Measurements from ENCODE around the gene ROR1.
"Not testable (repeated sequence)": the region's sequence is repeated elsewhere in the genome, so short reads cannot be mapped to it uniquely, and the experiment has no call there.

DNA sequence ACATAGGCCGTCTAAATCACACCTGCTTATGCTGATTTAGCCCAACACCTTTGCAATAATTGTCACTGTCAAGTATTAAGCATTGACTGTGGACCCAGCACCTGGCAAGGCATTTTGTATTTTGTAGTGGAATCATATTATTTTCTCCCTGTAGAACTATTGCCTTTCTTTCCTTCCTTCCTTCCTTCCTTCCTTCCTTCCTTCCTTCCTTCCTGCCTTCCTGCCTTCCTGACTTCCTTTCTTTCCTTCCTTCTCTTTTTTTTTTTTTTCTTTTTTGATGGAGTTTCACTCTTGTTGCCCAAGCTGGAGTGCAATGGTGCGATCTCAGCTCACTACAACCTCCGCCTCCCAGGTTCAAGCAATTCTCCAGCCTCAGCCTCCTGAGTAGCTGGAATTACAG is 13.5 kb downstream of the ROR1 start:
- TF ChIP-seq POLR2A (IDR thresholded peaks at IDR 0.05; ENCODE audit: low read depth, low read length); CEBPB (IDR thresholded peaks at IDR 0.05; ENCODE audit: borderline replicate concordance in 1 of 2, low read depth in 2 of 2, low read length in 2 of 2); NFYA (IDR thresholded peaks at IDR 0.05; ENCODE audit: borderline replicate concordance, low read depth, low read length); POLR2AphosphoS5 (IDR thresholded peaks at IDR 0.05; ENCODE audit: low read length); RFX5 (IDR thresholded peaks at IDR 0.05; ENCODE audit: low read depth, low read length); SP1 (IDR thresholded peaks at IDR 0.05; ENCODE audit: low read depth, low read length); YY1 (IDR thresholded peaks at IDR 0.05; ENCODE audit: low read depth, low read length): not testable (repeated sequence)
- TF ChIP-seq, protein P1, sequence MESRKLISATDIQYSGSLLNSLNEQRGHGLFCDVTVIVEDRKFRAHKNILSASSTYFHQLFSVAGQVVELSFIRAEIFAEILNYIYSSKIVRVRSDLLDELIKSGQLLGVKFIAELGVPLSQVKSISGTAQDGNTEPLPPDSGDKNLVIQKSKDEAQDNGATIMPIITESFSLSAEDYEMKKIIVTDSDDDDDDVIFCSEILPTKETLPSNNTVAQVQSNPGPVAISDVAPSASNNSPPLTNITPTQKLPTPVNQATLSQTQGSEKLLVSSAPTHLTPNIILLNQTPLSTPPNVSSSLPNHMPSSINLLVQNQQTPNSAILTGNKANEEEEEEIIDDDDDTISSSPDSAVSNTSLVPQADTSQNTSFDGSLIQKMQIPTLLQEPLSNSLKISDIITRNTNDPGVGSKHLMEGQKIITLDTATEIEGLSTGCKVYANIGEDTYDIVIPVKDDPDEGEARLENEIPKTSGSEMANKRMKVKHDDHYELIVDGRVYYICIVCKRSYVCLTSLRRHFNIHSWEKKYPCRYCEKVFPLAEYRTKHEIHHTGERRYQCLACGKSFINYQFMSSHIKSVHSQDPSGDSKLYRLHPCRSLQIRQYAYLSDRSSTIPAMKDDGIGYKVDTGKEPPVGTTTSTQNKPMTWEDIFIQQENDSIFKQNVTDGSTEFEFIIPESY (IDR thresholded peaks at IDR 0.05), result not testable (repeated sequence)
- TF ChIP-seq, protein P2, sequence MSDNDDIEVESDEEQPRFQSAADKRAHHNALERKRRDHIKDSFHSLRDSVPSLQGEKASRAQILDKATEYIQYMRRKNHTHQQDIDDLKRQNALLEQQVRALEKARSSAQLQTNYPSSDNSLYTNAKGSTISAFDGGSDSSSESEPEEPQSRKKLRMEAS (IDR thresholded peaks at IDR 0.05; ENCODE audit: low read depth, low read length), result not testable (repeated sequence)
- TF ChIP-seq, protein P3, sequence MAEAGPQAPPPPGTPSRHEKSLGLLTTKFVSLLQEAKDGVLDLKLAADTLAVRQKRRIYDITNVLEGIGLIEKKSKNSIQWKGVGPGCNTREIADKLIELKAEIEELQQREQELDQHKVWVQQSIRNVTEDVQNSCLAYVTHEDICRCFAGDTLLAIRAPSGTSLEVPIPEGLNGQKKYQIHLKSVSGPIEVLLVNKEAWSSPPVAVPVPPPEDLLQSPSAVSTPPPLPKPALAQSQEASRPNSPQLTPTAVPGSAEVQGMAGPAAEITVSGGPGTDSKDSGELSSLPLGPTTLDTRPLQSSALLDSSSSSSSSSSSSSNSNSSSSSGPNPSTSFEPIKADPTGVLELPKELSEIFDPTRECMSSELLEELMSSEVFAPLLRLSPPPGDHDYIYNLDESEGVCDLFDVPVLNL (IDR thresholded peaks at IDR 0.05; ENCODE audit: low read depth, low read length), result not testable (repeated sequence)
- TF ChIP-seq, protein P4, sequence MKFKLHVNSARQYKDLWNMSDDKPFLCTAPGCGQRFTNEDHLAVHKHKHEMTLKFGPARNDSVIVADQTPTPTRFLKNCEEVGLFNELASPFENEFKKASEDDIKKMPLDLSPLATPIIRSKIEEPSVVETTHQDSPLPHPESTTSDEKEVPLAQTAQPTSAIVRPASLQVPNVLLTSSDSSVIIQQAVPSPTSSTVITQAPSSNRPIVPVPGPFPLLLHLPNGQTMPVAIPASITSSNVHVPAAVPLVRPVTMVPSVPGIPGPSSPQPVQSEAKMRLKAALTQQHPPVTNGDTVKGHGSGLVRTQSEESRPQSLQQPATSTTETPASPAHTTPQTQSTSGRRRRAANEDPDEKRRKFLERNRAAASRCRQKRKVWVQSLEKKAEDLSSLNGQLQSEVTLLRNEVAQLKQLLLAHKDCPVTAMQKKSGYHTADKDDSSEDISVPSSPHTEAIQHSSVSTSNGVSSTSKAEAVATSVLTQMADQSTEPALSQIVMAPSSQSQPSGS (IDR thresholded peaks at IDR 0.05; ENCODE audit: low read length), result not testable (repeated sequence)
- TF ChIP-seq, protein P5, sequence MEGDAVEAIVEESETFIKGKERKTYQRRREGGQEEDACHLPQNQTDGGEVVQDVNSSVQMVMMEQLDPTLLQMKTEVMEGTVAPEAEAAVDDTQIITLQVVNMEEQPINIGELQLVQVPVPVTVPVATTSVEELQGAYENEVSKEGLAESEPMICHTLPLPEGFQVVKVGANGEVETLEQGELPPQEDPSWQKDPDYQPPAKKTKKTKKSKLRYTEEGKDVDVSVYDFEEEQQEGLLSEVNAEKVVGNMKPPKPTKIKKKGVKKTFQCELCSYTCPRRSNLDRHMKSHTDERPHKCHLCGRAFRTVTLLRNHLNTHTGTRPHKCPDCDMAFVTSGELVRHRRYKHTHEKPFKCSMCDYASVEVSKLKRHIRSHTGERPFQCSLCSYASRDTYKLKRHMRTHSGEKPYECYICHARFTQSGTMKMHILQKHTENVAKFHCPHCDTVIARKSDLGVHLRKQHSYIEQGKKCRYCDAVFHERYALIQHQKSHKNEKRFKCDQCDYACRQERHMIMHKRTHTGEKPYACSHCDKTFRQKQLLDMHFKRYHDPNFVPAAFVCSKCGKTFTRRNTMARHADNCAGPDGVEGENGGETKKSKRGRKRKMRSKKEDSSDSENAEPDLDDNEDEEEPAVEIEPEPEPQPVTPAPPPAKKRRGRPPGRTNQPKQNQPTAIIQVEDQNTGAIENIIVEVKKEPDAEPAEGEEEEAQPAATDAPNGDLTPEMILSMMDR (IDR thresholded peaks at IDR 0.05 in 2 of 3, conservative IDR thresholded peaks at IDR 0.05 in 1 of 3; ENCODE audit: control insufficient read depth in 2 of 3, extremely low read depth in 1 of 3, insufficient read depth in 1 of 3, low read depth in 3 of 3, low read length in 3 of 3), result not testable (repeated sequence)
- TF ChIP-seq, protein P6, sequence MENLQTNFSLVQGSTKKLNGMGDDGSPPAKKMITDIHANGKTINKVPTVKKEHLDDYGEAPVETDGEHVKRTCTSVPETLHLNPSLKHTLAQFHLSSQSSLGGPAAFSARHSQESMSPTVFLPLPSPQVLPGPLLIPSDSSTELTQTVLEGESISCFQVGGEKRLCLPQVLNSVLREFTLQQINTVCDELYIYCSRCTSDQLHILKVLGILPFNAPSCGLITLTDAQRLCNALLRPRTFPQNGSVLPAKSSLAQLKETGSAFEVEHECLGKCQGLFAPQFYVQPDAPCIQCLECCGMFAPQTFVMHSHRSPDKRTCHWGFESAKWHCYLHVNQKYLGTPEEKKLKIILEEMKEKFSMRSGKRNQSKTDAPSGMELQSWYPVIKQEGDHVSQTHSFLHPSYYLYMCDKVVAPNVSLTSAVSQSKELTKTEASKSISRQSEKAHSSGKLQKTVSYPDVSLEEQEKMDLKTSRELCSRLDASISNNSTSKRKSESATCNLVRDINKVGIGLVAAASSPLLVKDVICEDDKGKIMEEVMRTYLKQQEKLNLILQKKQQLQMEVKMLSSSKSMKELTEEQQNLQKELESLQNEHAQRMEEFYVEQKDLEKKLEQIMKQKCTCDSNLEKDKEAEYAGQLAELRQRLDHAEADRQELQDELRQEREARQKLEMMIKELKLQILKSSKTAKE (IDR thresholded peaks at IDR 0.05; ENCODE audit: low read depth, poor library complexity, severe bottlenecking), result not testable (repeated sequence)
